Osteoblast (primary cell): Measurements from ENCODE around the gene GK2. TPM values are rescaled to one million over a fixed set of nuclear protein-coding genes. Genes with fewer than 3 reads are reported as not detected.

Experiments
- DNase-seq: peaks from one replicate; pipeline ENCODE4 v3.0.0; 2011; ENCODE audit warnings: low spot score, mixed read lengths; ENCODE audit not compliant: insufficient read length; ENCODE audit errors: missing footprints
- H2AFZ ChIP-seq: 2 replicates; pipeline ENCODE4 v1.6.0; 2011; ENCODE audit warnings: mild to moderate bottlenecking, low read length
- H3K27ac ChIP-seq: 2 replicates; pipeline ENCODE4 v1.5.1; 2011; ENCODE audit warnings: mild to moderate bottlenecking, low read depth, low read length, moderate library complexity
- H3K27me3 ChIP-seq: 2 replicates; pipeline ENCODE4 v1.6.0; 2012; ENCODE audit warnings: mild to moderate bottlenecking, control low read depth, inconsistent platforms, low read length, moderate library complexity; ENCODE audit not compliant: insufficient read depth
- H3K36me3 ChIP-seq: 2 replicates; pipeline ENCODE4 v1.5.1; 2011; ENCODE audit warnings: mild to moderate bottlenecking, low read length, control low read depth, moderate library complexity; ENCODE audit not compliant: insufficient read depth
- H3K4me1 ChIP-seq: 2 replicates; pipeline ENCODE4 v1.5.1; 2011; ENCODE audit warnings: mild to moderate bottlenecking, low read length, control low read depth, moderate library complexity; ENCODE audit not compliant: insufficient read depth
- H3K4me2 ChIP-seq: 2 replicates; pipeline ENCODE4 v1.6.0; 2011; ENCODE audit warnings: mild to moderate bottlenecking, low read length; ENCODE audit not compliant: insufficient read depth
- H3K4me3 ChIP-seq: fragments of 200-600 bp; sonication (generic); 3 replicates; pipeline ENCODE4 v1.5.1; 2012; ENCODE audit warnings: mild to moderate bottlenecking, low read length, inconsistent platforms; ENCODE audit not compliant: insufficient read depth
- H3K79me2 ChIP-seq: 2 replicates; pipeline ENCODE4 v1.6.0; 2012; ENCODE audit warnings: mild to moderate bottlenecking, low read length, control low read depth, inconsistent platforms; ENCODE audit not compliant: insufficient read depth
- H3K9me3 ChIP-seq: 2 replicates; pipeline ENCODE4 v1.5.1; 2011; ENCODE audit warnings: low read depth, low read length, control low read depth
- H4K20me1 ChIP-seq: 2 replicates; pipeline ENCODE4 v1.6.0; 2012; ENCODE audit warnings: mild to moderate bottlenecking, low read length, control low read depth; ENCODE audit not compliant: insufficient read depth
- total RNA-seq: library from RNA; depleted of rRNA; stranded (reverse); fragments of >200 nt; gene quantifications from 2 replicates; pipeline ENCODE4 v1.2.3, GENCODE V29; 2012
- TF ChIP-seq, protein P1 (sequence below): IDR thresholded peaks from 2 replicates; pipeline ENCODE4 v1.5.1; 2011; ENCODE audit warnings: mild to moderate bottlenecking, low read depth, low read length, moderate library complexity; ENCODE audit errors: extremely low read depth

Gene GK2
- total RNA-seq, 1 donor: not detected

DNA sequence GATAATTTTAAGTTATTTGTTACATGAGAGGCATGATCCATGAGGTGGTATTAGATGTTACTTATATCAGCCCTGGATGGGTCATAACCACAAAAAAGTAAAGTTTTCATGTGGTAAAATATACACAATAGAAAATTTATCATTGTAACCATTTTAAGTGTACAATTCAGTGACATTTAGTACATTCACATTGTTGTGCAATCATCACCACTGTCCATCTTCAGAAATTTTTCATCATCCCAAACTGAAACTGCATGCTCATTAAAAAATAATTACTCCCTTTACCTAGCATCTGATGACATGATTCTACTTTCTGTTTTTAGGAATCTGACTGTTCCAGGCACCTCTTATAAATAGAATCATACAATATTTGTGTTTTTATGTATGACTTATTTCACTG, 11.2 kb downstream of the GK2 start:
- Histone ChIP-seq H3K27me3 (no peaks in the 10 kb centered on the region), H3K4me1 (no peaks in the 10 kb centered on the region), H4K20me1 (no peaks in the 10 kb centered on the region), H3K27ac (no peak overlapping the region), H3K4me2 (no peak overlapping the region), H3K36me3 (no peaks in the 10 kb centered on the region), H3K4me3 (no peak overlapping the region), H3K79me2 (no peaks in the 10 kb centered on the region), H2AFZ (no peak overlapping the region), H3K9me3 (no peaks in the 10 kb centered on the region)
- TF ChIP-seq, protein P1, sequence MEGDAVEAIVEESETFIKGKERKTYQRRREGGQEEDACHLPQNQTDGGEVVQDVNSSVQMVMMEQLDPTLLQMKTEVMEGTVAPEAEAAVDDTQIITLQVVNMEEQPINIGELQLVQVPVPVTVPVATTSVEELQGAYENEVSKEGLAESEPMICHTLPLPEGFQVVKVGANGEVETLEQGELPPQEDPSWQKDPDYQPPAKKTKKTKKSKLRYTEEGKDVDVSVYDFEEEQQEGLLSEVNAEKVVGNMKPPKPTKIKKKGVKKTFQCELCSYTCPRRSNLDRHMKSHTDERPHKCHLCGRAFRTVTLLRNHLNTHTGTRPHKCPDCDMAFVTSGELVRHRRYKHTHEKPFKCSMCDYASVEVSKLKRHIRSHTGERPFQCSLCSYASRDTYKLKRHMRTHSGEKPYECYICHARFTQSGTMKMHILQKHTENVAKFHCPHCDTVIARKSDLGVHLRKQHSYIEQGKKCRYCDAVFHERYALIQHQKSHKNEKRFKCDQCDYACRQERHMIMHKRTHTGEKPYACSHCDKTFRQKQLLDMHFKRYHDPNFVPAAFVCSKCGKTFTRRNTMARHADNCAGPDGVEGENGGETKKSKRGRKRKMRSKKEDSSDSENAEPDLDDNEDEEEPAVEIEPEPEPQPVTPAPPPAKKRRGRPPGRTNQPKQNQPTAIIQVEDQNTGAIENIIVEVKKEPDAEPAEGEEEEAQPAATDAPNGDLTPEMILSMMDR: no peak
- DNase-seq: no peak

DNA sequence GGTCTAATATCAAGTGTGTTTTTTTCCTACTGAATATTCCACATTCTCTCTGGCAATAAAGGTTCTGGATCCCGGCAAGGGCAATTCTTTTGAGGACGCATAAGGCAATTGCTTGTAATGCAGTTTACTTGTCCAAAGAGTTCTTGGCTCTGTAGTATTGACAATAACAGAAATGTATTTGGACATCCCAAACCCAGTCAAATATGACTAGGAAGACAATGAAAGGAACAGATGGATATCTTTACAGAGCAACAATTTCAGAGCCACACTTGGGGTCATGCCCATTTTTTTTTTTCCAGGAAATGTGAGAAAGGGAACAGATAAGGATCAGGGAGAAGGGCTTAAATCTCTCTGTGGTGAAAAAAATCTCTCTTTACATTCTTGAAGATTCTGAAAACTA, 12.2 kb downstream of the GK2 start:
- H4K20me1 ChIP-seq: no peaks in the 10 kb centered on the region
- H3K9me3 ChIP-seq: no peaks in the 10 kb centered on the region
- no peaks in the 10 kb centered on the region for H3K36me3 ChIP-seq
- H2AFZ ChIP-seq: no peak overlapping the region
- TF ChIP-seq, protein P1: no peak
- no peak overlapping the region for H3K27ac ChIP-seq
- no peak for DNase-seq
- H3K4me3 ChIP-seq: no peak overlapping the region
- no peaks in the 10 kb centered on the region for H3K4me1 ChIP-seq
- H3K79me2 ChIP-seq: no peaks in the 10 kb centered on the region
- H3K27me3 ChIP-seq: no peaks in the 10 kb centered on the region
- H3K4me2 ChIP-seq: no peak overlapping the region

DNA sequence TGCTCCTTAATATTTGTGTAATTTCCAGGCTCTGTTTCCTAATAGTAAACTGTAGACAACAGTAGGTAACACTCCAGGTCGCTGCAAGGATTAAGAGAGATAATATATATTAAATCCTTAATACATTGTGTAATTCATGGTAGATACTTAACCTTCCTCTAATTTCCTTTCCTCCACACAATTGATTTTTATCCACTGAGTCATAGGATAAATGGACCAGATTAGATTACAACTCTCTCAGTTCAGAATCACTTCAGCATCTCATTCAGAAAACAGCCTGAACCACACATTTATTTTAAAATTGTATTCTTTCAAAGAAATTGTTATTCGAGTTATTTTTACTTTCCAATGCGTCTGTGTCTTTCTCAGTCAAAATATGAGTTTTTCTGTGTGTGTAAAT, 17.1 kb downstream of the GK2 start:
- DNase-seq: no peak
- Histone ChIP-seq H2AFZ (no peak overlapping the region), H3K27me3 (no peaks in the 10 kb centered on the region), H3K79me2 (no peaks in the 10 kb centered on the region), H3K36me3 (no peaks in the 10 kb centered on the region), H3K9me3 (no peaks in the 10 kb centered on the region), H3K27ac (no peak overlapping the region), H4K20me1 (no peaks in the 10 kb centered on the region), H3K4me1 (no peaks in the 10 kb centered on the region), H3K4me2 (no peak overlapping the region), H3K4me3 (no peak overlapping the region)
- TF ChIP-seq, protein P1: no peak

DNA sequence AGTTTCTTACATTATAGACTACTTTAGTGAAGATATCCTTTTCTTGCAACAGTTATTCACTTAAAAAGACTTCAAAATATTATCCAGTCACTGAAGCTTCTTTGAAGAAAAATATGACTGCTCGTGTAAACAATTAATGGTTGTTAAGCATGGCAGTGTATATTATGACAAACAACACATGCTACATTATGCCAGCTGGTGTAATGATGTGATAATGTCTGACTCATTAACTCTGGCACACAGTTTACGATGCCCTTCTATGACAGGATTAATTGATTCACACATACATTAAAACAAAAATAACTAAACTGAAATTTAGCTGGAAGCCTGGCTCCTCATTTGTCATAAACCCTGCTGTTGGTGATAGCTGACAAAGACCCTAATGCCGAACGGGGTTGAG, 22.4 kb downstream of the GK2 start:
- TF ChIP-seq, protein P1: no peak
- DNase-seq: no peak
- Histone ChIP-seq H3K27ac (no peak overlapping the region), H2AFZ (no peak overlapping the region), H3K4me3 (no peak overlapping the region), H3K27me3 (no peaks in the 10 kb centered on the region), H3K4me2 (no peak overlapping the region), H4K20me1 (no peaks in the 10 kb centered on the region), H3K9me3 (no peaks in the 10 kb centered on the region), H3K4me1 (no peaks in the 10 kb centered on the region), H3K79me2 (no peaks in the 10 kb centered on the region), H3K36me3 (no peaks in the 10 kb centered on the region)
